T-helper 17 cell (primary cell): ENCODE results near the gene LHFPL3. TPM values are rescaled to one million over a fixed set of nuclear protein-coding genes. Genes with fewer than 3 reads are reported as not detected.

Experiments used
- ATAC-seq: fragments of 150-1000 bp; cut with Tn5 transposase; 2 replicates; pipeline ENCODE4 v1.10.0; 2021; ENCODE audit warnings: mild to moderate bottlenecking, moderate library complexity
- DNase-seq, 3 donors: peaks; one replicate each; pipeline versions ENCODE4 v3.0.0 to v3.0.0-alpha.2; 2020 to 2021
- H3K9me3 ChIP-seq: one replicate; pipeline ENCODE4 v1.7.0; 2013; ENCODE audit warnings: low read length, mild to moderate bottlenecking; ENCODE audit not compliant: control insufficient read depth, poor library complexity, severe bottlenecking
- H3K27ac Mint-ChIP-seq: one replicate; pipeline ENCODE4 v1.8.0; 2022; ENCODE audit warnings: mild to moderate bottlenecking, moderate library complexity, mixed read lengths
- H3K27me3 Mint-ChIP-seq: one replicate; pipeline ENCODE4 v1.8.0; 2022; ENCODE audit warnings: mixed read lengths
- H3K36me3 Mint-ChIP-seq: one replicate; pipeline ENCODE4 v1.8.0; 2022; ENCODE audit warnings: low read depth, mixed read lengths
- H3K4me1 Mint-ChIP-seq: one replicate; pipeline ENCODE4 v1.8.0; 2022; ENCODE audit warnings: mild to moderate bottlenecking, mixed read lengths
- H3K4me3 Mint-ChIP-seq: one replicate; pipeline ENCODE4 v1.8.0; 2022; ENCODE audit warnings: mild to moderate bottlenecking, moderate library complexity, mixed read lengths
- total RNA-seq, 4 donors: library from RNA in 2 of 4; stranded (reverse) in 2 of 4; gene quantifications; one replicate each; pipeline ENCODE4 v1.2.3 and lab custom pipeline; 2022 to 2026

LHFPL3 gene
- total RNA-seq, 2 donors from 2014 or later, result not detected

DNA sequence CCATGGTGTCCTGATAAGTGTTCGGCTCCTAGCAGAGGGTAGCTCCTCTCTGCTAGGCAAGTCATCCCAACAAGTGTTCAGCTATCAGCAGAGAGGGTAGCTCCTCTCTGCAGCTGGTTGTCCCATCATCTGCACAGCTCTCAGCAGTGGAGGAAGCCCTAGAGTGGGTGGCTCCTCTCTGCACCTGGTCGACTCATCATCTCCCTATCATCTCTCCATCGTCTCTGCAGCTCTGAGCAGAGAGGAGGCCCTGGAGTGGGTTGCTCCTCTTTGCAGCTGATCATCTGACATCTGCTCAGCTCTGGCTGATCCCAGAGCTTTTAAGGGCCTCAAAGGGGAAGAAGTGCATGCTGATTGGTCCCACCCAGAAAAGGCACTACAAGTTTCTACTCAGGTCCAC, 485.7 kb downstream of the LHFPL3 start:
- H3K4me3 Mint-ChIP-seq, result no peak overlapping the region
- H3K27ac Mint-ChIP-seq, result no peak overlapping the region
- ATAC-seq (no peak), DNase-seq (no peak)
- H3K27me3 Mint-ChIP-seq, result peaks cover 54% of the 10 kb centered on the region
- peaks cover 2% of the 10 kb centered on the region for H3K36me3 Mint-ChIP-seq
- no peaks in the 10 kb centered on the region for H3K9me3 ChIP-seq
- peaks cover 11% of the 10 kb centered on the region for H3K4me1 Mint-ChIP-seq

DNA sequence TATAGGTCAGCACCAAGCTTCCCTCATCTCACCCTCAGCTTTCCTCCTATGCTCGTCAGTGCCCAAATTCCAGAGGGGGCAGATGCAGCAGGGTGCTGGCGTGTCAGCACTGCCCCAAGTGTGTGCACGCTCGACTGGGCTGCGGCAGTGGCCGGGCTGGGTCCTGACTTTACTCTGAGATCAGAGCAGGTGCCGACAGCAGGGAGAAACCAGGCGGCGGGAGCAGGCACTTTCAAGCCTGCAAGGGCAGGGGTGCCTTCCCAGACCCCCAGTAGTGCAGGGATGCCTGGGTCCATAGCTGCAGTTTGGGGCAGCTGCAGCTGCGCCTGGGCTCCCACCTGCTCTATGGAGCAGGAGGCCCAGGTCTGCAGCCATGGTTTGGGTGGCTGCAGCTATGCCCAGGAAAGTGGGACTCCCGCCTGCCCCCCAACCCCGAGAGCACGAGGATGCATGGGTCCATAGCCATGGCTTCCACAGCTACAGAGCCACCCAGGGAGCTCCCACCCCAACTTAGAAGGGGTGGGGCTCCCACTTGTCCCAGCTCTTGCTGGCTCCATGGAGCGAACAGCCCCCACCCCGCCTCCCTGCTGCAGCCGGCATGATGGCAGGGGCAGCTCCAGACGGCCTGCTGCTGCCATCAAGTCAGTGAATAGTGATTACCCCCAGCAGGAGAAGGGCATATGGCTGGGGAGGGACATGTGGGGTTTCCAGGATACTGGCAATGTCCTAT, 486.4 kb downstream of the LHFPL3 start:
- peaks cover 2% of the 10 kb centered on the region for H3K36me3 Mint-ChIP-seq
- DNase-seq (no peak), ATAC-seq (no peak)
- peaks cover 55% of the 10 kb centered on the region for H3K27me3 Mint-ChIP-seq
- H3K4me1 Mint-ChIP-seq, result peaks cover 11% of the 10 kb centered on the region
- no peaks in the 10 kb centered on the region for H3K9me3 ChIP-seq
- H3K4me3 Mint-ChIP-seq, result no peak overlapping the region
- H3K27ac Mint-ChIP-seq, result no peak overlapping the region

DNA sequence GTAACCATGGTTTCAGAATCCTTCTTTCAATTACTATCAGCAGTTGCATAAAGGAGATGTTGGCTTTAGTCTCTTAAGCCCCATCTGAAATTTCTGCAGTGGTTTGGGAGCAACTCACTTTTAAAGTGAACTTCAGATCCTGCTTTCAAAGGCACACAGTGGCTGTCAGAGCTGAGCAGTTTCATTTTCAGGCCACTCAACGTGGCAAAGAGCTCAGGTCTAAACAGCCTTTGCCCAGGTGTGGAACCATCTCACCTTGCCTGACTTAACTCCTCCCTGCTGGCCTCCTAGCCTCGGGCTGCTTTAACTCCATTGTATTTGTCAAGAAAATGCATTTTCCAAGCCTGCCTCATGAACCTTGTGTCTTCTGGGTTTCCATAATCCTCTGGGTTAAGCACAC, 488.1 kb downstream of the LHFPL3 start:
- DNase-seq (no peak), ATAC-seq (no peak)
- Mint-ChIP-seq H3K27ac (no peak overlapping the region), H3K4me1 (peaks cover 11% of the 10 kb centered on the region), H3K36me3 (peaks cover 2% of the 10 kb centered on the region), H3K4me3 (no peak overlapping the region), H3K27me3 (peaks cover 40% of the 10 kb centered on the region)
- H3K9me3 ChIP-seq, result no peaks in the 10 kb centered on the region

DNA sequence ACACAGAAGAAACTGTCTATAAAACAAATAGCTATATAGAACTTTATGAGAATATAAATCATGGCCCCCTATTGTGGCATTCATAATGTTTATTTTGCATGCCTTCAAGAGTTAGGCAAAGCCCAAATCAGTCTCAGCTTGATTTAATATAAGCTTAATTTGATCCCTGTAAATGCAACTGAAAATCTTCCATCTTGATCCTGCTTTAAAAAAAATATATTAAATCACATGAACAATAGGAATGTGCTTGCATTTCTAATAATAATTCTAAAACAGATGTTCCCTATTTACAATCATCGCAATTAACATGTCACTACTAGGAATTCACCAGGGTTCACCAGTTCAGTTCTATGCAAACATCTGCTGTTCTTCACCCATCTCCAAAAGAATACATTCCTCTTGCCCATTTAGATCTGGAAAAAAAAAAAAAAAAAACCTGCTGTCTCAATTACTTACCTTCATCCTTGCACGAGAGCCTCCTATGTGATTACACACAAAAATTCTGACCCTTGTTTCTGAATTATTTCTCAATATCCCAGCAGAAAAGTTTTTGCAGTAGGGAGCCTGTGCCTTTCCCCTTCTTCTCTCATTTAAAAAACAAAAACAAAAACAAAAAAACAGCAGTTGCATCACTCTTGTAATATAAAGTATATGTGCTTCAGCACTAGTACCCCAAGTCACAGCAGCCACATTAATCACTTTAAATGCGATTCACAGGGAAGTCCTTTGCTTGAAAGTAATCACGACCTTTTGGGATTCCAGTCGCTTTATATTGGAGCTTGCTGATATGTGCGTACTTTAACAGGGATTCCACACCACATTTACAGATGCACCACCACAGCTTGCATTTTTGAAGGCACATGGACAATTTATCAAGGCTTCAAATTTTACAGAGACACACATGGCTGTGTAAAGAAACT, 490.8 kb downstream of the LHFPL3 start:
- no peak overlapping the region for H3K4me3 Mint-ChIP-seq
- H3K27me3 Mint-ChIP-seq, result peaks cover 34% of the 10 kb centered on the region
- DNase-seq, result no peak
- peaks cover 2% of the 10 kb centered on the region for H3K36me3 Mint-ChIP-seq
- ATAC-seq, result no peak
- H3K4me1 Mint-ChIP-seq, result peaks cover 8% of the 10 kb centered on the region
- no peak overlapping the region for H3K27ac Mint-ChIP-seq
- no peaks in the 10 kb centered on the region for H3K9me3 ChIP-seq

DNA sequence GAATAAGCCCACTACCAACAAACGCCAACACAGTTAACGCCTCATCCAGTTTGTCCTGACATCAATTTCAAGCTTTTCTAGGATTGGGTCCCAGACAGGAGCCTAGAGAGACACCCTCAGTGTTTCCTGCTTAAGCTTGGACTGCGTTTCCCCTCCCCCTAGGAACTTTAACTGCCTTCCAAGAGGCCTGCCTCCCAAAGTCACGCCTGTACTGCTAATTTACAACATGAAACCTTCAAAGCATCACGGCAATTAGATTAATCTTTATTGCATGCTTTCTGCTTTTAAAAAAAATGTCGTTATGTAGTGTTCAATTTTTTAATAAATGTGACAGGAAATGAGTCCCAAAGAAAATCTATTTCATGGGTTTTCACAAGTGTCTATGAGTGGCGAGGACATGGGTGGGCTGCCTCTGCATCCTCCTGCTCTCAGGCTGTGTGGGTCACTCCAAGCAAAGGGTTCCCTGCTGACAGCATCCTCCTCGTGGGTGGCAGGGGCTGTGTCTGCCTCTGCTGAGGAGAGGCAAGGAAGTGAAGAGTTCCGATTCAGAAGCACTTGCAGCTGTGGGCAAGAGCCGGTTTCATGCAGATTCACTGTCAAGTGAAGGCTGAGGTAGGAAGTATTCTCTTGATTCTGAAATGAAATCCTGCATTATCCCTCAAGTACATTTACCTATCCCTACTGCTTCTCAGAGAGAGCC, 492.6 kb downstream of the LHFPL3 start:
- peaks cover 6% of the 10 kb centered on the region for H3K4me1 Mint-ChIP-seq
- H3K4me3 Mint-ChIP-seq, result no peak overlapping the region
- H3K27me3 Mint-ChIP-seq, result peaks cover 21% of the 10 kb centered on the region
- no peak overlapping the region for H3K27ac Mint-ChIP-seq
- H3K9me3 ChIP-seq, result no peaks in the 10 kb centered on the region
- ATAC-seq, result no peak
- DNase-seq, result no peak
- H3K36me3 Mint-ChIP-seq, result peaks cover 2% of the 10 kb centered on the region

DNA sequence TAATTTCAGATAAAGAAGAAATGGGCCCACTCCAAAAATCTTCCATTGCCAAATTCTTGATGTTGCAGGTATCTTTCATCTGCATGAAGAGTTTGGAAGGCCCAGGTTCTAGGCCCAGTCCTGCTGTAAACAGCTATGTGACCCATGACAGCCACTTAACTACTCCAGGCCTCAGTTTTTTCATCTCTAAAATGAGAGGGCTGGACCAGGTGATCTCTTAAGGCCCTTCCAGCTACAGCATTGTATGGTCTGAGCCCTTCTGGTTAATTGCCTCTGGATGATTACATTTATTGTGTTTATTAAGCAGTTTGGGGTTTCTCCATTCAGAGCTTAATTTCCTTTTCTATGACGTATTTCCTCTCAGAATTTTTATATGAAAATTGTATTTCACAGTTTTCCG, 494.8 kb downstream of the LHFPL3 start:
- Mint-ChIP-seq H3K27me3 (peaks cover 8% of the 10 kb centered on the region), H3K36me3 (no peaks in the 10 kb centered on the region), H3K27ac (no peak overlapping the region), H3K4me3 (no peak overlapping the region), H3K4me1 (no peaks in the 10 kb centered on the region)
- ATAC-seq, result no peak
- no peak for DNase-seq
- H3K9me3 ChIP-seq, result no peaks in the 10 kb centered on the region

DNA sequence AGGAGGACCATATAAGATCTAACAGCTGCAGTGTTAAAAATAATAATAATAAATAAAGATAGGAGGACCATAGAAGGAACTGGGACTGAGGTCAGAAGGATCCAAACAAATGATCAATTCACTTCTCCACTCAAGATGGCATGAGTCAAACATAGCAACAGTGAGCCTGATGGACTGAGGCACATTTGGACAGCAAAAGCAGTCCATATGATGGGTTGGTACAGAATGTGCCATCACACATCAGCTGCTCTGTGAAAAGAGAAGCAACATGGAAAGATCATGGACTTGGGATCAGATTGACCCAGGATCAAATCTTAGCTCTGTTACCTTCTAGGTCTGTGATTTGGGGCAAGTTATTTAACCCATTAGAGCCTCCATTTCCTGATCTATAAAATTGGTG, 496.7 kb downstream of the LHFPL3 start:
- DNase-seq (no peak), ATAC-seq (no peak)
- no peaks in the 10 kb centered on the region for H3K36me3 Mint-ChIP-seq
- no peaks in the 10 kb centered on the region for H3K4me1 Mint-ChIP-seq
- no peaks in the 10 kb centered on the region for H3K9me3 ChIP-seq
- no peak overlapping the region for H3K27ac Mint-ChIP-seq
- H3K4me3 Mint-ChIP-seq, result no peak overlapping the region
- H3K27me3 Mint-ChIP-seq, result no peaks in the 10 kb centered on the region

DNA sequence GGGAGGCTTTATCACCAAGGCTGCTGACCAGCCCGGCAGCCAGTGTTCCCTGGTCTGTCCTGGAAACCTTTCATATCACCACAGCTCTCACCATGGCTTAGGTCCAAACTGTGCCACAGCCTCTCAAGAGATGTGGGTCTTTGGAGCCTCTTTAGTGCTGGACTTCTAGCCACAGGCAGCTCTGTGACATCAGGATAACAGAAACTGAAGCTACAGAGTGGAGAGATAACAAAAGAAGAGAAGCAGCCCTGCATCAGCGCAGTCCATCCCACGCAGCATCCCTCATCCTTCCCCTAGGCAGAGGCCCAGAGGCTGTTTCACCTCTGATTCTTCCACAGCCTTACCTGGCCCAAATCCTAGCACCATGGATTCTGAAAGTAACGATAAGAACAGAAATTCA, 497.7 kb downstream of the LHFPL3 start:
- Mint-ChIP-seq H3K36me3 (no peaks in the 10 kb centered on the region), H3K4me3 (no peak overlapping the region), H3K4me1 (no peaks in the 10 kb centered on the region), H3K27me3 (peaks cover under 1% of the 10 kb centered on the region), H3K27ac (no peak overlapping the region)
- DNase-seq (no peak), ATAC-seq (no peak)
- no peaks in the 10 kb centered on the region for H3K9me3 ChIP-seq

DNA sequence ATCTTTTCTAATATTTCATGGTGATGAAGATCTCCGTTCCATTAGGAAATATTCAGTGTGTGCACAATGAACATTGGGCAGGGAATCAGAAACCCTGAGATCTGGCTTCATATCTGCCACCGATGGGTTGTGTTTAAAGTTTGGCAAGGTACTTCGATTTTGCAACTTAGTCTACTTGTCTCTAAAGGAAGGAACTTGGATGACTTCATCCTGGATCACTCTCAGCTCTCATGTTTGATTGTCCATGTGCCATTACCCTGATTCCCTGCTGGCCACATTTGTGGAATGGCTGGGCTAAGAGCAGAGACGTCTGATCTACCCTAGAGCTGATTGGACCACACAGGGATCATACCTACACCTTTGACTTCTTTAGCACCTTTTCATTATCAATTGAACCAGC, 508.6 kb downstream of the LHFPL3 start:
- Mint-ChIP-seq H3K27me3 (peaks cover 43% of the 10 kb centered on the region), H3K4me1 (no peaks in the 10 kb centered on the region), H3K4me3 (no peak overlapping the region), H3K27ac (no peak overlapping the region), H3K36me3 (no peaks in the 10 kb centered on the region)
- no peak for ATAC-seq
- no peaks in the 10 kb centered on the region for H3K9me3 ChIP-seq
- DNase-seq, result no peak

DNA sequence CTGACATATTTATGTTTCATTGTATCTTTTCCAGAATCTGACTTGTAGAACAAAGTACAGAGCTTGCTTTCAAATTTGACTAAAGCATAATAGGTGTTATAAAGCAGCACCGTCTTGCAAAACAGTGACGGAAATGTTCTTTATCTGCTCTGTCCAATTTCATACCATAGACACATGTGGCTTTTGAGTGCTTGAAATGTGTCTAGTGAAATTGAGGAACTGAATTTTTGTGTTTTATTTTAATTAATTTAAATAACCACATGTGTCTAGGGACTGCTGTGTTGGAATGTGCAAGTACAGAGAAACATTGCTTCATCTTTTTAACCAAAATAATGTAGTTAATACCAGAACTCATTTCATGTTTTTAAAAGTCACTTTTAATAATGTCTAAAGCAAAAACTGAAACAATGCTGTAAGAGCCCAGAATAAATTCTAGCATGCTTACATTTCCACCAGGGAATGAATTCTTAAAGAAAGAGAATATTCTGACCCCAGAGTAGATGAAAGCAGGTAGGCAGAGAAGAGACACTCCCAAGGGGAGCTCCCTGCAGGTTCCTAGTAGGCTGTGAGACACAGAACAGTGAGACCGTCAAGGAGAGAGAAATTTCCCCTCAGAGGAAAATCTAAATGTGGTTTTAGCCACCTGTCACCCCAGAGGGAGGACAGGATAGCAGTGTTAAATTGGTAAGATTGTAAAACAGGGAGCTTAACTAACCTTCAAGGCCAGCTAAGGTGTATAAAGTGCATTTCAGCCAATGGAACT, 510.3 kb downstream of the LHFPL3 start:
- no peak for ATAC-seq
- H3K27ac Mint-ChIP-seq, result no peak overlapping the region
- no peaks in the 10 kb centered on the region for H3K4me1 Mint-ChIP-seq
- H3K36me3 Mint-ChIP-seq, result no peaks in the 10 kb centered on the region
- H3K4me3 Mint-ChIP-seq, result no peak overlapping the region
- H3K27me3 Mint-ChIP-seq, result peaks cover 55% of the 10 kb centered on the region
- H3K9me3 ChIP-seq, result no peaks in the 10 kb centered on the region
- no peak for DNase-seq

DNA sequence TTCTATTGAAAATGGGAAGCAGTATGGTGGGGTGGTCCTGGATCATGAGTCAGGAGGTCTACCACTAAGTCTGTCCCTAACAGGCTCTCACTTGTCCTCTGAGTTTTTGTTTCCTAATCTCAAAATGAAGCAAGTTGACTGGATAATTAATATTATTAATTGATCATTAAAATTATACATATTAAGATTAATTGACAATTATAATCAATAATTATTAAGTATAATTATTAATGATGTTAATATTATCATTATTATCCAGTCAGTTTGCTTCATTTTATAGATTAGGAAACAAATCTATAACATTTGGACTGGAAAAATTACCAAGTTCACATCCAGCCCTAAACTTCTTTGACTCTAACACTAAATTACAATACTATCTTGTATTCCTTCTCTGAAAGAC, 511.4 kb downstream of the LHFPL3 start:
- no peak for DNase-seq
- H3K27me3 Mint-ChIP-seq, result peaks cover 51% of the 10 kb centered on the region
- no peak overlapping the region for H3K27ac Mint-ChIP-seq
- no peak for ATAC-seq
- H3K4me1 Mint-ChIP-seq, result no peaks in the 10 kb centered on the region
- H3K9me3 ChIP-seq, result no peaks in the 10 kb centered on the region
- H3K36me3 Mint-ChIP-seq, result no peaks in the 10 kb centered on the region
- H3K4me3 Mint-ChIP-seq, result no peak overlapping the region

DNA sequence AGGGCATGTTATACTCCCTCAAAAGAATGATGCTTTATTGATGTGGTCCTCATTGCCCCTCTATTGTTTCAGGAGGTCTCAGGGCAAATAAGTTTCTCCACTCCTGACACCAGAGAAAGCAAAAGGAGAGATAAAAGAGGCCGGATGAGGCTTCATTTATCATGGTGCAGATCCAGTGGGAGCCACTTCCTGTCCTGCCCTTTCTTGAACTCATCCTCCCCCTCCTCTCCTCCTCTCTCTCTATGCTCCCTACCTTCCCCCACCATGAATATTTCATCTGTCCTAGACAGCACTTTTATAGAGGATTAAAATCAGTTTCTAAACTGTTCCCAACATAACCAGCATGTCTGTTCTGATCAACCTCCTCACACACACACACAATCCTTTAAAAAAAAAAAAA, 513.4 kb downstream of the LHFPL3 start:
- ATAC-seq (no peak), DNase-seq (no peak)
- no peak overlapping the region for H3K27ac Mint-ChIP-seq
- peaks cover 53% of the 10 kb centered on the region for H3K27me3 Mint-ChIP-seq
- no peaks in the 10 kb centered on the region for H3K9me3 ChIP-seq
- H3K4me1 Mint-ChIP-seq, result no peaks in the 10 kb centered on the region
- H3K4me3 Mint-ChIP-seq, result no peak overlapping the region
- no peaks in the 10 kb centered on the region for H3K36me3 Mint-ChIP-seq

DNA sequence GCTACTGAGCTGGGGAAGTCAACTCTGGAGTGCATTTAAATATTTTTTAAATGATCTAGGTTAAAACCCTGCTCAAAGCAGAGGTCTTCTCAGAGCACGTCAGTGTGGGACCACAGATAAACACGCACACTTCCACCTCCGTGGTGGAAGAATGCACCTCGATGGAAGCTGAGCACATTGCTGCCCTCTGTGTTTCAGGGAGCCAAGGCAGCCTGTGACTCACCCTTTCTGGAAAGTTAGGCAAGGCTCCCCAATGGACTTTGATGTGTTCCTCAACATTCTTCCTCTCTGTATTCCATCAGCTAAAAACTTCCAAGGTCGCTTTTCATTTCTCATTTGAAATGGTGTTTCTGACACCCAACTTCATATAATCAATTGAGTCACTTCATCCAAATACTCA, 514.8 kb downstream of the LHFPL3 start:
- no peaks in the 10 kb centered on the region for H3K36me3 Mint-ChIP-seq
- H3K4me3 Mint-ChIP-seq, result no peak overlapping the region
- peaks cover 56% of the 10 kb centered on the region for H3K27me3 Mint-ChIP-seq
- no peaks in the 10 kb centered on the region for H3K4me1 Mint-ChIP-seq
- no peak for DNase-seq
- no peaks in the 10 kb centered on the region for H3K9me3 ChIP-seq
- ATAC-seq, result no peak
- H3K27ac Mint-ChIP-seq, result no peak overlapping the region
